Lung (tissue), 12 donors: ENCODE data around the gene MDM1. TPM values are rescaled to one million over a fixed set of nuclear protein-coding genes. Genes with fewer than 3 reads are reported as not detected.

Source experiments
- ATAC-seq: fragments of 200-7000 bp; cut with Tn5 transposase; one replicate; pipeline ENCODE4 v1.9.1; 2020; ENCODE audit warnings: moderate number of reproducible peaks; ENCODE audit not compliant: insufficient read depth, low FRiP score
- DNase-seq, 3 donors: peaks; one replicate each; pipeline ENCODE4 v3.0.0-alpha.2; 2013 to 2017
- H3K27ac ChIP-seq, 2 donors: one replicate each; pipeline ENCODE4 v1.5.1; 2013; ENCODE audit warnings: mild to moderate bottlenecking in 2 of 2, moderate library complexity in 2 of 2, control low read depth in 1 of 2, inconsistent platforms in 1 of 2, low read depth in 1 of 2, low read length in 1 of 2
- H3K27me3 ChIP-seq, 3 donors: one replicate each; pipeline ENCODE4 v1.5.1; 2013; ENCODE audit warnings: low read length in 2 of 3; ENCODE audit not compliant: control insufficient read depth in 3 of 3, insufficient read depth in 3 of 3
- H3K36me3 ChIP-seq, 4 donors: one replicate each; pipeline ENCODE4 v1.5.1; 2013; ENCODE audit warnings: low read length in 4 of 4, mild to moderate bottlenecking in 1 of 4, moderate library complexity in 1 of 4; ENCODE audit not compliant: control insufficient read depth in 4 of 4, insufficient read depth in 4 of 4
- H3K4me1 ChIP-seq, 5 donors: one replicate each; pipeline ENCODE4 v1.5.1; 2013; ENCODE audit warnings: low read length in 5 of 5, mild to moderate bottlenecking in 2 of 5, moderate library complexity in 1 of 5; ENCODE audit not compliant: control insufficient read depth in 5 of 5, insufficient read depth in 5 of 5
- H3K4me3 ChIP-seq: one replicate; pipeline ENCODE4 v1.5.1; 2013; ENCODE audit warnings: mild to moderate bottlenecking, control low read depth, moderate library complexity
- H3K9ac ChIP-seq, 2 donors: one replicate each; pipeline ENCODE4 v1.5.1; 2013; ENCODE audit warnings: low read length in 2 of 2, control low read depth in 1 of 2; ENCODE audit not compliant: insufficient read depth in 1 of 2
- H3K9me3 ChIP-seq, 4 donors: one replicate each; pipeline ENCODE4 v1.5.1; 2013; ENCODE audit warnings: low read length in 3 of 4, mild to moderate bottlenecking in 1 of 4, moderate library complexity in 1 of 4; ENCODE audit not compliant: control insufficient read depth in 4 of 4, insufficient read depth in 3 of 4
- WGBS, 2 donors: extraction: QIAGEN DNeasy Blood & Tissue Kit; methylation state at CpG; one replicate each; pipeline ENCODE4 v1.1.7; 2013; 5-methylcytosine and 5-hydroxymethylcytosine counted together
- polyA plus RNA-seq, 2 donors: library from polyadenylated mRNA; stranded (reverse); fragments of 200-250 nt; gene quantifications; one replicate each; pipeline ENCODE4 v1.2.1, GENCODE V29; 2013
- total RNA-seq, 2 donors: library from RNA; depleted of rRNA in 1 of 2; stranded (reverse); fragments of >200 nt in 1 of 2; gene quantifications; one replicate each; pipeline ENCODE4 v1.2.1, GENCODE V29; 2014 to 2021
- TF ChIP-seq, protein P1 (sequence below): IDR thresholded peaks from 2 replicates; pipeline ENCODE4 v1.5.1; 2012; ENCODE audit warnings: mild to moderate bottlenecking; ENCODE audit errors: control extremely low read depth, extremely low read depth
- donor health status: control.
- donor health status: control.
- donor health status: Bipolar disorder and iron deficiency.
- donor health status: healthy.
- donor health status: DM: yes; HTN: yes; CAD: no.

The MDM1 gene
- total and polyA plus RNA-seq, 4 donors = 6.7 to 29.7 (median 12.4) TPM

DNA sequence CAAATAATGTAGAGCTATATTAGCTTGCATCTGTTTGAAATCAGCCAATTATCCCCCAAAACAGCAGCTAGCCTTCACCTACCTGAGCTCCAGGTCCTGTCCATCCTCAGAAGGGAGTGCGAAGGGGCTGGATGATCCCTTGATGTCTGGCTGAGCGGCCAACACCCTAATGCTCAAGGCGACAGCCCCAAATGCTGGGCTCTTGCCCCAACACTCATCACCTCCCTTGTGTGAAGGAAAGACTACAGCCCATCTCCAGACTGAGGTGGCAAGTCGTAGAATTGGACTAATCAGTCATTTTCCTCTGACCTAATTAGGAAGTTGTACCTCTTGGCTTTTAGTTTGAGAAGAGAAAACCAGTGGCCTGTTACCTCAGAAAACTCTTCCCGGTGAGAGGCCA is 16.3 kb upstream of the MDM1 start:
- Histone ChIP-seq H3K4me3 (no peak overlapping the region), H3K9ac (no peak overlapping the region), H3K27ac (no peak overlapping the region), H3K27me3 (peaks cover 0 to 4% (median 3%) of the 10 kb centered on the region in 3 donors), H3K9me3 (no peaks in the 10 kb centered on the region), H3K36me3 (no peaks in the 10 kb centered on the region), H3K4me1 (peaks cover 0 to 18% (median 0%) of the 10 kb centered on the region in 5 donors)
- 81 to 82% methylated on average over 5 of the region's 5 CpGs for WGBS, 2 donors
- no peak for ATAC-seq
- TF ChIP-seq, protein P1, sequence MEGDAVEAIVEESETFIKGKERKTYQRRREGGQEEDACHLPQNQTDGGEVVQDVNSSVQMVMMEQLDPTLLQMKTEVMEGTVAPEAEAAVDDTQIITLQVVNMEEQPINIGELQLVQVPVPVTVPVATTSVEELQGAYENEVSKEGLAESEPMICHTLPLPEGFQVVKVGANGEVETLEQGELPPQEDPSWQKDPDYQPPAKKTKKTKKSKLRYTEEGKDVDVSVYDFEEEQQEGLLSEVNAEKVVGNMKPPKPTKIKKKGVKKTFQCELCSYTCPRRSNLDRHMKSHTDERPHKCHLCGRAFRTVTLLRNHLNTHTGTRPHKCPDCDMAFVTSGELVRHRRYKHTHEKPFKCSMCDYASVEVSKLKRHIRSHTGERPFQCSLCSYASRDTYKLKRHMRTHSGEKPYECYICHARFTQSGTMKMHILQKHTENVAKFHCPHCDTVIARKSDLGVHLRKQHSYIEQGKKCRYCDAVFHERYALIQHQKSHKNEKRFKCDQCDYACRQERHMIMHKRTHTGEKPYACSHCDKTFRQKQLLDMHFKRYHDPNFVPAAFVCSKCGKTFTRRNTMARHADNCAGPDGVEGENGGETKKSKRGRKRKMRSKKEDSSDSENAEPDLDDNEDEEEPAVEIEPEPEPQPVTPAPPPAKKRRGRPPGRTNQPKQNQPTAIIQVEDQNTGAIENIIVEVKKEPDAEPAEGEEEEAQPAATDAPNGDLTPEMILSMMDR = no peak
- no peak for DNase-seq

DNA sequence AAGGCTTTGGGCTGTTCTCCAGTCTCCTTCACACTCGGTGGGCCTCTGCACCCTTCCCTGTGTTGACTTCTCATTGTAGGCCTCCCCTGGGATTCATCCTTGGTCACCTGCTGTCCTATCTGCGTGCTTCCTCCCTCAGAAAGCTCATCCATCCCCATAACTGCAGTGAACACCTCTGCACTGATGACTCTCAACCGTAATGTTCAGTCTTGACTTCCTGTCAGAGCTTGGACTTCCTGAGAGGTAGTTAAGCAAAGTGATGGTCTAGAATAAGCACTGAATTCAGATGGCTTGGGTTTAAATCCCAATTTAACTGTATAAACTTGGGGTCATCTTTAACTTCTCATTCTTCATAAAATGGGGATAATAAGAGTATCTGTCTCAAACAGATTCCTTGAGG is 13.6 kb upstream of the MDM1 start:
- WGBS, 2 donors = 61% methylated on average over 3 of the region's 3 CpGs
- Histone ChIP-seq H3K9ac (no peak overlapping the region), H3K4me3 (no peak overlapping the region), H3K36me3 (no peaks in the 10 kb centered on the region), H3K27ac (no peak overlapping the region), H3K27me3 (peaks cover 0 to 10% (median 4%) of the 10 kb centered on the region in 3 donors), H3K4me1 (peaks cover 0 to 18% (median 0%) of the 10 kb centered on the region in 5 donors), H3K9me3 (no peaks in the 10 kb centered on the region)
- TF ChIP-seq, protein P1 = no peak
- no peak for DNase-seq
- no peak for ATAC-seq

DNA sequence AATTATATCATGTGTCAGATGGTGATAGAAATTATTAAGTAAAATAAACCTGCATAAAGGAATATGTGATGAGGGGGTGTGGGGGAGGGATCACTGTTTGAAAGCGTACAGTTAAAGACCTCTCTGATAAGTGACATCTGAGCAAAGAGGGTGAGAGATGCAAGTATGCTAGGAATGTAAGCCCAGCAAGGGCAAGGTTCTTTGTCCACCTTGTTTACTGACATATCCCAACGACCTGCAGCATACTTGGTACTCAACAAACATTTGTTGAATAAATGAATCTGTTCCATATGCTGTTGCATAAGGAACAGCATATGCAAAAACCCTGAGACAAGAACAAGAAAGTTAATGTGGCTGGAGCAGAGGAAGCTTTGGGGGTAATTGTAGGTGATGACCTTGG is 12.0 kb upstream of the MDM1 start:
- TF ChIP-seq, protein P1 = no peak
- WGBS, 2 donors = 45 to 63% methylated on average over 2 of the region's 2 CpGs
- H3K27ac ChIP-seq = no peak overlapping the region
- no peaks in the 10 kb centered on the region for H3K36me3 ChIP-seq
- ATAC-seq = no peak
- DNase-seq = no peak
- H3K4me3 ChIP-seq = no peak overlapping the region
- H3K9me3 ChIP-seq = no peaks in the 10 kb centered on the region
- peaks cover 0 to 10% (median 4%) of the 10 kb centered on the region in 3 donors for H3K27me3 ChIP-seq
- H3K9ac ChIP-seq = no peak overlapping the region
- H3K4me1 ChIP-seq = peaks cover 0 to 7% (median 0%) of the 10 kb centered on the region in 5 donors

DNA sequence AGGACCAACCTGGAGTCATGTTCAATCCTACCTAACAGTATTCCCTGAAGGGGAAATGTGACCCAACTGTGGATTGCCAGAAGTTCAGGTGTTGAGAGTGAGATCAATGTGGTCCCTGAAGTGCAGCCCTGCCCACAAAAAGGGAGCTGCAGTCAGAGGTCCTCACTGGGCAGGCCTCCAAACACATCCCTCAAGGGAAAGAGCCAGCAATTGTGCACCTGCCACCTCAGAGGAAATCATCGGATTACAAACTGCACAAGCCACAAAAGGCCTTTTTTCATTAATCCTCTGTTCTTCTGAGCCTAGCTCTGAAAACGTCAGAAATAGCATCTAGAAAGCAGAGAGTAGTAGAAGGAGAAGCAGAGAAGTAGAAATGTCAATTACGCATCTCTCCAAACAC is 10.8 kb upstream of the MDM1 start:
- H3K4me1 ChIP-seq = no peaks in the 10 kb centered on the region
- H3K36me3 ChIP-seq = no peaks in the 10 kb centered on the region
- no peak for DNase-seq
- TF ChIP-seq, protein P1 = no peak
- H3K27ac ChIP-seq = no peak overlapping the region
- ATAC-seq = no peak
- 51 to 55% methylated on average over 3 of the region's 3 CpGs for WGBS, 2 donors
- no peaks in the 10 kb centered on the region for H3K9me3 ChIP-seq
- no peak overlapping the region for H3K4me3 ChIP-seq
- H3K9ac ChIP-seq = no peak overlapping the region
- peaks cover 0 to 10% (median 4%) of the 10 kb centered on the region in 3 donors for H3K27me3 ChIP-seq
